ENCODE measurements around the gene MORN1.

The MORN1 gene

GRCh38 chr1:2288311-2288710 is 103.0 kb downstream of the MORN1 start:
- Histone ChIP-seq H3K9ac (ENCODE audit: low read length) (no peak overlapping the region), H3K4me3 (ENCODE audit: insufficient read depth in 1 of 2, low read depth in 1 of 2, low read length in 2 of 2) (no peak overlapping the region), H2BK120ac (ENCODE audit: low read depth, low read length) (no peak overlapping the region), H3K36me3 (ENCODE audit: control insufficient read depth in 1 of 2, insufficient read depth in 2 of 2, low read depth in 1 of 2, low read length in 2 of 2) (peaks cover 0 to 29% of the 10 kb centered on the region in 2 experiments), H3K79me1 (replicated peaks; ENCODE audit: low read length, poor library complexity, severe bottlenecking) (peaks cover 8% of the 10 kb centered on the region), H2BK12ac (ENCODE audit: low read length in 2 of 2) (no peak overlapping the region), H3K4me1 (ENCODE audit: control insufficient read depth, insufficient read depth, low read depth, low read length) (peaks cover 61% of the 10 kb centered on the region), H2BK15ac (ENCODE audit: low read depth, poor library complexity, severe bottlenecking) (no peak overlapping the region), H3K18ac (ENCODE audit: low read depth in 1 of 2, low read length in 2 of 2) (no peak overlapping the region), H3K4ac (ENCODE audit: low read depth in 1 of 2, low read length in 2 of 2) (no peak overlapping the region), H3K4me2 (ENCODE audit: low read length, poor library complexity, severe bottlenecking) (no peak overlapping the region), H3K9me3 (ENCODE audit: control insufficient read depth, low read length) (no peaks in the 10 kb centered on the region), H2AK5ac (ENCODE audit: low read length, severe bottlenecking) (no peak overlapping the region), H2AFZ (ENCODE audit: low read depth, low read length) (no peak overlapping the region), H3K27me3 (ENCODE audit: control insufficient read depth in 1 of 2, insufficient read depth in 1 of 2, low read length in 2 of 2) (no peaks in the 10 kb centered on the region), H3K27ac (ENCODE audit: low read length, poor library complexity, severe bottlenecking) (no peak overlapping the region), H2BK5ac (ENCODE audit: low read depth, low read length, poor library complexity, severe bottlenecking) (no peak overlapping the region), H3K14ac (ENCODE audit: low read length in 2 of 2) (no peak overlapping the region), H4K91ac (ENCODE audit: low read length) (no peak overlapping the region), H4K8ac (ENCODE audit: low read length) (no peak overlapping the region), H3K23ac (ENCODE audit: low read length in 2 of 2) (no peak overlapping the region)
- WGBS = 95% methylated on average over 10 of the region's 10 CpGs
- DNase-seq = no peak

GRCh38 chr1:2287649-2288048 is 103.7 kb downstream of the MORN1 start:
- no peak overlapping the region for H3K23ac ChIP-seq (ENCODE audit: low read length in 2 of 2)

GRCh38 chr1:2286923-2287322 is 104.4 kb downstream of the MORN1 start:
- H2BK12ac ChIP-seq (ENCODE audit: low read length in 2 of 2) = no peak overlapping the region
- H3K4ac ChIP-seq (ENCODE audit: low read depth in 1 of 2, low read length in 2 of 2) = no peak overlapping the region
- DNase-seq = no peak
- H3K36me3 ChIP-seq (ENCODE audit: control insufficient read depth in 1 of 2, insufficient read depth in 2 of 2, low read depth in 1 of 2, low read length in 2 of 2) = peaks cover 0 to 34% of the 10 kb centered on the region in 2 experiments
- 90% methylated on average over 15 of the region's 15 CpGs for WGBS
- no peak overlapping the region for H2BK120ac ChIP-seq (ENCODE audit: low read depth, low read length)
- H3K9ac ChIP-seq (ENCODE audit: low read length) = no peak overlapping the region
- H3K18ac ChIP-seq (ENCODE audit: low read depth in 1 of 2, low read length in 2 of 2) = no peak overlapping the region
- no peak overlapping the region for H3K23ac ChIP-seq (ENCODE audit: low read length in 2 of 2)
- H3K9me3 ChIP-seq (ENCODE audit: control insufficient read depth, low read length) = no peaks in the 10 kb centered on the region
- no peak overlapping the region for H3K14ac ChIP-seq (ENCODE audit: low read length in 2 of 2)
- H3K27me3 ChIP-seq (ENCODE audit: control insufficient read depth in 1 of 2, insufficient read depth in 1 of 2, low read length in 2 of 2) = no peaks in the 10 kb centered on the region
- no peak overlapping the region for H2BK15ac ChIP-seq (ENCODE audit: low read depth, poor library complexity, severe bottlenecking)
- no peak overlapping the region for H3K4me2 ChIP-seq (ENCODE audit: low read length, poor library complexity, severe bottlenecking)
- H2AFZ ChIP-seq (ENCODE audit: low read depth, low read length) = no peak overlapping the region
- H3K27ac ChIP-seq (ENCODE audit: low read length, poor library complexity, severe bottlenecking) = no peak overlapping the region
- H2AK5ac ChIP-seq (ENCODE audit: low read length, severe bottlenecking) = no peak overlapping the region
- peaks cover 53% of the 10 kb centered on the region for H3K4me1 ChIP-seq (ENCODE audit: control insufficient read depth, insufficient read depth, low read depth, low read length)
- H4K91ac ChIP-seq (ENCODE audit: low read length) = no peak overlapping the region
- no peak overlapping the region for H4K8ac ChIP-seq (ENCODE audit: low read length)
- H3K79me1 ChIP-seq (replicated peaks; ENCODE audit: low read length, poor library complexity, severe bottlenecking) = peaks cover 14% of the 10 kb centered on the region
- H3K4me3 ChIP-seq (ENCODE audit: insufficient read depth in 1 of 2, low read depth in 1 of 2, low read length in 2 of 2) = no peak overlapping the region
- no peak overlapping the region for H2BK5ac ChIP-seq (ENCODE audit: low read depth, low read length, poor library complexity, severe bottlenecking)

More at GRCh38 chr1:2287649-2288048, 103.7 kb downstream of the MORN1 start:
- H3K27ac ChIP-seq (ENCODE audit: low read length, poor library complexity, severe bottlenecking) = no peak overlapping the region
- H3K4ac ChIP-seq (ENCODE audit: low read depth in 1 of 2, low read length in 2 of 2) = no peak overlapping the region
- no peaks in the 10 kb centered on the region for H3K9me3 ChIP-seq (ENCODE audit: control insufficient read depth, low read length)
- H3K36me3 ChIP-seq (ENCODE audit: control insufficient read depth in 1 of 2, insufficient read depth in 2 of 2, low read depth in 1 of 2, low read length in 2 of 2) = peaks cover 0 to 35% of the 10 kb centered on the region in 2 experiments
- H3K27me3 ChIP-seq (ENCODE audit: control insufficient read depth in 1 of 2, insufficient read depth in 1 of 2, low read length in 2 of 2) = no peaks in the 10 kb centered on the region
- no peak overlapping the region for H2BK12ac ChIP-seq (ENCODE audit: low read length in 2 of 2)
- 98% methylated on average over 14 of the region's 14 CpGs for WGBS
- no peak overlapping the region for H4K91ac ChIP-seq (ENCODE audit: low read length)
- peaks cover 61% of the 10 kb centered on the region for H3K4me1 ChIP-seq (ENCODE audit: control insufficient read depth, insufficient read depth, low read depth, low read length)
- peaks cover 12% of the 10 kb centered on the region for H3K79me1 ChIP-seq (replicated peaks; ENCODE audit: low read length, poor library complexity, severe bottlenecking)
- no peak overlapping the region for H3K18ac ChIP-seq (ENCODE audit: low read depth in 1 of 2, low read length in 2 of 2)
- H2BK120ac ChIP-seq (ENCODE audit: low read depth, low read length) = no peak overlapping the region
- no peak overlapping the region for H3K4me2 ChIP-seq (ENCODE audit: low read length, poor library complexity, severe bottlenecking)
- no peak overlapping the region for H2AK5ac ChIP-seq (ENCODE audit: low read length, severe bottlenecking)
- H3K4me3 ChIP-seq (ENCODE audit: insufficient read depth in 1 of 2, low read depth in 1 of 2, low read length in 2 of 2) = no peak overlapping the region
- H3K9ac ChIP-seq (ENCODE audit: low read length) = no peak overlapping the region
- DNase-seq = no peak
- H2AFZ ChIP-seq (ENCODE audit: low read depth, low read length) = no peak overlapping the region
- no peak overlapping the region for H3K14ac ChIP-seq (ENCODE audit: low read length in 2 of 2)
- H4K8ac ChIP-seq (ENCODE audit: low read length) = no peak overlapping the region
- no peak overlapping the region for H2BK15ac ChIP-seq (ENCODE audit: low read depth, poor library complexity, severe bottlenecking)
- H2BK5ac ChIP-seq (ENCODE audit: low read depth, low read length, poor library complexity, severe bottlenecking) = no peak overlapping the region

GRCh38 chr1:2284932-2285331 is 106.4 kb downstream of the MORN1 start:
- Histone ChIP-seq H3K4me2 (ENCODE audit: low read length, poor library complexity, severe bottlenecking) (no peak overlapping the region), H3K4me1 (ENCODE audit: control insufficient read depth, insufficient read depth, low read depth, low read length) (peaks cover 42% of the 10 kb centered on the region), H3K14ac (ENCODE audit: low read length in 2 of 2) (no peak overlapping the region), H3K9ac (ENCODE audit: low read length) (no peak overlapping the region), H3K9me3 (ENCODE audit: control insufficient read depth, low read length) (no peaks in the 10 kb centered on the region), H3K4ac (ENCODE audit: low read depth in 1 of 2, low read length in 2 of 2) (no peak overlapping the region), H2BK5ac (ENCODE audit: low read depth, low read length, poor library complexity, severe bottlenecking) (no peak overlapping the region), H3K36me3 (ENCODE audit: control insufficient read depth in 1 of 2, insufficient read depth in 2 of 2, low read depth in 1 of 2, low read length in 2 of 2) (peaks cover 0 to 37% of the 10 kb centered on the region in 2 experiments), H3K23ac (ENCODE audit: low read length in 2 of 2) (no peak overlapping the region), H2BK12ac (ENCODE audit: low read length in 2 of 2) (no peak overlapping the region), H2AK5ac (ENCODE audit: low read length, severe bottlenecking) (no peak overlapping the region), H3K18ac (ENCODE audit: low read depth in 1 of 2, low read length in 2 of 2) (no peak overlapping the region), H3K4me3 (ENCODE audit: insufficient read depth in 1 of 2, low read depth in 1 of 2, low read length in 2 of 2) (no peak overlapping the region), H3K79me1 (replicated peaks; ENCODE audit: low read length, poor library complexity, severe bottlenecking) (peaks cover 14% of the 10 kb centered on the region), H2AFZ (ENCODE audit: low read depth, low read length) (no peak overlapping the region), H3K27me3 (ENCODE audit: control insufficient read depth in 1 of 2, insufficient read depth in 1 of 2, low read length in 2 of 2) (no peaks in the 10 kb centered on the region), H4K8ac (ENCODE audit: low read length) (no peak overlapping the region), H3K27ac (ENCODE audit: low read length, poor library complexity, severe bottlenecking) (no peak overlapping the region), H2BK120ac (ENCODE audit: low read depth, low read length) (no peak overlapping the region), H2BK15ac (ENCODE audit: low read depth, poor library complexity, severe bottlenecking) (peak overlapping the region; percentile 28), H4K91ac (ENCODE audit: low read length) (peak overlapping the region; percentile 56)
- WGBS = 88% methylated on average over 9 of the region's 9 CpGs
- DNase-seq = no peak
